Right atrium auricular region (tissue), 2 donors: ENCODE measurements around the gene GSTA2. TPM values are rescaled to one million over a fixed set of nuclear protein-coding genes. Genes with fewer than 3 reads are reported as not detected.
"Not testable (repeated sequence)": the region's sequence is repeated elsewhere in the genome, so short reads cannot be mapped to it uniquely, and the experiment has no call there.

ENCODE experiments used
- DNase-seq: peaks from one replicate; pipeline ENCODE4 v3.0.0-alpha.2; 2019; ENCODE audit warnings: low spot score
- H3K27ac ChIP-seq, 2 donors: fragments of 200-600 bp; sonication (generic); 1 replicate in 1 of 2; 2 replicates in 1 of 2; pipeline ENCODE4 v1.5.1; 2016 to 2019
- H3K27me3 ChIP-seq, 2 donors: fragments of 200-600 bp; sonication (generic); one replicate each; pipeline versions ENCODE4 v1.5.1 to v1.6.0; 2017 to 2019
- H3K36me3 ChIP-seq: fragments of 200-600 bp; sonication (generic); one replicate; pipeline ENCODE4 v1.5.1; 2016
- H3K4me1 ChIP-seq, 2 donors: fragments of 200-600 bp; sonication (generic); one replicate each; pipeline versions ENCODE4 v1.5.1 to v1.6.0; 2017 to 2019
- H3K4me3 ChIP-seq, 2 donors: fragments of 200-600 bp; sonication (generic); 1 replicate in 1 of 2; 2 replicates in 1 of 2; pipeline ENCODE4 v1.5.1; 2017 to 2019; ENCODE audit warnings: mild to moderate bottlenecking in 1 of 2, moderate library complexity in 1 of 2
- H3K9me3 ChIP-seq, 2 donors: fragments of 200-600 bp; sonication (generic); one replicate each; pipeline ENCODE4 v1.5.1; 2019
- CTCF ChIP-seq, 2 donors: fragments of 200-600 bp; sonication (generic); IDR thresholded peaks; one replicate each; pipeline ENCODE4 v1.5.1; 2019; ENCODE audit warnings: antibody characterized with exemption in 2 of 2
- total RNA-seq, 2 donors: library from RNA; depleted of rRNA; stranded (reverse); fragments of >200 nt; gene quantifications; one replicate each; pipeline ENCODE4 v1.1.0, GENCODE V29; 2016

Gene GSTA2
- total RNA-seq, 2 donors from 2014 or later: not detected

- no peak overlapping the region for H3K4me3 ChIP-seq
- DNase-seq: no peak
- H3K27me3 ChIP-seq: no peaks in the 10 kb centered on the region
- no peaks in the 10 kb centered on the region for H3K36me3 ChIP-seq
- H3K4me1 ChIP-seq: no peaks in the 10 kb centered on the region
- H3K27ac ChIP-seq: no peak overlapping the region
- no peak for TF ChIP-seq CTCF (IDR thresholded peaks at IDR 0.05)
- no peaks in the 10 kb centered on the region for H3K9me3 ChIP-seq
Measured at GRCh38 chr6:52754443-52754842, 8.8 kb downstream of the GSTA2 start.

- not testable (repeated sequence) for H3K27me3 ChIP-seq, H3K9me3 ChIP-seq, H3K27ac ChIP-seq, H3K4me3 ChIP-seq, H3K4me1 ChIP-seq, H3K36me3 ChIP-seq, DNase-seq
Measured at GRCh38 chr6:52753137-52753536, 10.1 kb downstream of the GSTA2 start.

- TF ChIP-seq CTCF (IDR thresholded peaks at IDR 0.05): no peak
- Histone ChIP-seq H3K36me3 (no peaks in the 10 kb centered on the region), H3K9me3 (no peaks in the 10 kb centered on the region), H3K27ac (no peak overlapping the region), H3K27me3 (no peaks in the 10 kb centered on the region), H3K4me1 (no peaks in the 10 kb centered on the region), H3K4me3 (no peak overlapping the region)
- no peak for DNase-seq
Measured at GRCh38 chr6:52752310-52752709, 11.0 kb downstream of the GSTA2 start.

- H3K27ac ChIP-seq: no peak overlapping the region
- no peaks in the 10 kb centered on the region for H3K27me3 ChIP-seq
- H3K9me3 ChIP-seq: no peaks in the 10 kb centered on the region
- no peaks in the 10 kb centered on the region for H3K4me1 ChIP-seq
- DNase-seq: no peak
- no peak overlapping the region for H3K4me3 ChIP-seq
- no peaks in the 10 kb centered on the region for H3K36me3 ChIP-seq
- TF ChIP-seq CTCF (IDR thresholded peaks at IDR 0.05): no peak
Measured at GRCh38 chr6:52749556-52750152, 13.6 kb downstream of the GSTA2 start.

GRCh38 chr6:52747301-52747700, 16.0 kb downstream of the GSTA2 start:
- not testable (repeated sequence) for H3K36me3 ChIP-seq, H3K27me3 ChIP-seq, H3K9me3 ChIP-seq, DNase-seq, H3K4me1 ChIP-seq, H3K4me3 ChIP-seq, H3K27ac ChIP-seq

GRCh38 chr6:52746213-52746612, 17.1 kb downstream of the GSTA2 start:
- no peak overlapping the region for H3K27ac ChIP-seq
- H3K4me3 ChIP-seq: no peak overlapping the region
- H3K4me1 ChIP-seq: no peaks in the 10 kb centered on the region
- no peaks in the 10 kb centered on the region for H3K27me3 ChIP-seq
- H3K9me3 ChIP-seq: no peaks in the 10 kb centered on the region
- TF ChIP-seq CTCF (IDR thresholded peaks at IDR 0.05): no peak
- H3K36me3 ChIP-seq: no peaks in the 10 kb centered on the region
- DNase-seq: no peak

GRCh38 chr6:52745764-52746201, 17.5 kb downstream of the GSTA2 start:
- H3K27ac ChIP-seq: no peak overlapping the region
- no peak overlapping the region for H3K4me3 ChIP-seq
- no peak for DNase-seq
- peaks cover 0 to under 1% of the 10 kb centered on the region in 2 donors for H3K9me3 ChIP-seq
- TF ChIP-seq CTCF (IDR thresholded peaks at IDR 0.05): no peak
- H3K36me3 ChIP-seq: no peaks in the 10 kb centered on the region
- no peaks in the 10 kb centered on the region for H3K27me3 ChIP-seq
- no peaks in the 10 kb centered on the region for H3K4me1 ChIP-seq
